ENCODE results near the gene PSG6.
"Not testable (repeated sequence)": the region's sequence is repeated elsewhere in the genome, so short reads cannot be mapped to it uniquely, and the experiment has no call there.

The PSG6 gene

DNA sequence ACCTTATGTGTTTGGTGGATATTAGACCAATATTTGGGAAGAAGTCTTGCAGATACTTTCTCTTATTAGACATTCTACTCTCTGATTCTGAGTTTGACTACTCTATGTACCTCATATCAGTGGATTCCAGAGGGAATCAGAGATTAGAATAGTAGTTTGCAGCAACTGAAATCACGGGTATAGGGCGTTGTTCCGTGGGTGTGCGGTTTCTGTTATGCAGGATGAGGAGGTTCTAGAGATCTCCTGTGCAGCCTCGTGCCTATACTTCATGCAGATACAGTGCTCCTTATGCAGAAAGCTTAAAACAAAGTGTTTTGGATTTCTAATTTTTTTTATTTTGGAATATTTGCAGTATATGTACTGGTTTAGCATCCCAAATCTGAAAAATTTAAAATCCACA lies 6.0 kb downstream of the PSG6 start:
- DNase-seq, ATAC-seq: not testable (repeated sequence)

DNA sequence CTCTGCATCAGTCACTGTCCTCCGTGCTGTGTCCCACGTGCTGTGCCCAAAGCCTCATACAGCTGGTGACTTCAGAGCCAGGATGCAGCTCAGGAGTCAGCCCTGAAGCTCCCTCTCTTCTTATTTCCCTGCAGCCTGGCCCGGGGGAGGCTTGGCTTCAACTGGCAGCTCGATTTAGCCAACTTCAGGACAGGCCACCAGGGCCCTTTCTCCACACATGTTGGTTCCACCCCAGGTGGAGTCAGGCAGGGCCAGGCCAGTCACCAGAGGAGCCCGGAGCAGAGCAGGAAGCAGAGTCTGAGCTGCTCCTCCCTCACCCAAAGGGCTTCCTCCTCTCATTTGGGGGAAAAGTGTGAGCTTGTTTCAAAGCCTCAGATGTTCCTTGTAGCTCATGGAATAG lies 11.5 kb downstream of the PSG6 start:
- not testable (repeated sequence) for DNase-seq, ATAC-seq

DNA sequence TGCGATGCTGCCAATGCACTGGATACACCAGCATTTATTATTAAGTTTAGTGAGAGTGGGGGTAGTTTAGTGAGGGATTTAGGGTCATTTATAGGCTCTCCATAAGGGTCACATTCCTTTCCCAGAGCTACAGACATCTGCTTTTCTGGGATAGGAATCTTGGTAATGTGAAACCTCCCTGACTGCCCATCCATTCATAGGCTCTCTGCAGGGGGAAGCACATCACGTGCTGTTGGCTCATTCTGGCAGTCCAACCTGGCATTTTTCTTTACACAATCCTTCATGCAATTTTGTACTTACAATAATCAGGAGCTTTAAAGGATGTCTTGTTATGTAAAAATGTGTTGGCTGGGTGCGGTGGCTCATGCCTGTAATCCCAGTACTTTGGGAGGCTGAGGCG lies 17.1 kb downstream of the PSG6 start:
- ATAC-seq, DNase-seq: not testable (repeated sequence)

DNA sequence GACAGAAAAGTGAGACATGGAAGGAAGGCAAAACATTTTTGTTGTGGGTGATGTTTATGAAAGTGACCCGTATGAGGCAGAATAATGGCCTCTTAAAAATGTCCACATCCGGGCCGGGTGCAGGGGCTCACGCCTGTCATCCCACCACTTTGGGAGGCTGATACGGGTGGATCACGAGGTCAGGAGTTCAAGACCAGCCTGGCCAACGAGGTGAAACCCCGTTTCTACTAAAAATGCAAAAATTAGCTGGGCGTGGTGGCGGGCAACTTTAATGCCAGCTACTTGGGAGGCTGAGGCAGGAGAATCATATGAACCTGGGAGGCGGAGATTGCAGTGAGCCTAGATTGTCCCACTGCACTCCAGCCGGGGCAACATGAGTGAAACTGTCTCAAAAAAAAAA lies 18.0 kb downstream of the PSG6 start:
- ATAC-seq, DNase-seq: not testable (repeated sequence)

DNA sequence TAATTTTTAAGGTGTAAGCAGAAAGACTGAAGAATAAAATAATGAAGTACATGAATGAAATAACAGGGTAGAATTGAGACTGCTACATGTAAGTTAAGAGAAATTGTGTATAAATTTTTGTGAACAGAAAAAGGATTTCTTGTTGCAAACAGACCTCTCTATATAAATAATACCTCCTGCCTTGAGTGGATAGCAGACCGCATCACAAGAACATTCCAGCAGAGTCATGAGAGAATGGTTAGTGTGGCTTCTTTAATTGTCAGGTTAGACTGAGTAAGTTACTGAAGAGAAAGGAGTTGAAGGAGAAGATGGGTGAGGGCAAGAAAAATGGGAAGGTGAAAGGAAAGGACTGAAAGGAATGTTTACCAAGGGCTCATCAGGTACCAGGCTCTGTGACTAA lies 18.6 kb downstream of the PSG6 start:
- not testable (repeated sequence) for DNase-seq, ATAC-seq

DNA sequence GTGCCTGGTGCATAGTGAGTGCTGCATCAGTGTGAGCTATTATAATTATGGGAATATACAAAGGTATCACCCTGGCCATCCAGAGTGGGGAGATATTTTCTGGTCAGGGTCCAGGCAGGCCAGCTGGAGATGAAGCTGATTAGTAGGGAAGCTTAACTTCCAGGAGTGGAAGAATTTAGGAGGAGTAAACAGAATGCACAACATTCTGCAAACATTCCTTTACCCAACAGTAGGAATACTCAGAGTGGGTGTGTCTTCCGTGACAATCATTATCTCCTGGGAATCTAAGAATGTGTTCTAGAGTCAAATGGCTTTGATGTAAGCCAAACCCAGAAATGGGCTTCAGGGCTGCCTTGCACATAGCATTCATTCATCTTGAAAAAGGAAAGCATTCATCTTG lies 19.0 kb downstream of the PSG6 start:
- not testable (repeated sequence) for ATAC-seq, DNase-seq

DNA sequence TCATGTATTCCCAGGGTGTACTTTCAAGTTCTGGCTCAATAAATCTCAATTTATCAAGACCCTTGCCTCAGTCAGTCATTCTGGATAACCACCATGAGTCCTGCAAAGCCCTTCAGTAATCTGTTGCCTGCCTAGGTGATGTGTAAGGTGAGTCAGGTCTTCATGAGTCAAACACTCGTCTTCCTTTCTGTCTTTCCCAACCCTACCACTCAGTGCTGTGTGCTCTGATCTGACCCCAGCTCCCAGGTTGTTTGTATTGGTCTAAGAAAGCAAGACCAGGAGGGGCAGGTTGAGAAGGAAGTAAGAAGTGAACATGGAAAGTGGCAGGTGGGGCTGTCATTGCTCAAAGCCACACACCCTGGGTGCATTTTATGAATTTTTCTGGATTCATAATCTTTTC lies 20.0 kb downstream of the PSG6 start:
- not testable (repeated sequence) for ATAC-seq, DNase-seq

DNA sequence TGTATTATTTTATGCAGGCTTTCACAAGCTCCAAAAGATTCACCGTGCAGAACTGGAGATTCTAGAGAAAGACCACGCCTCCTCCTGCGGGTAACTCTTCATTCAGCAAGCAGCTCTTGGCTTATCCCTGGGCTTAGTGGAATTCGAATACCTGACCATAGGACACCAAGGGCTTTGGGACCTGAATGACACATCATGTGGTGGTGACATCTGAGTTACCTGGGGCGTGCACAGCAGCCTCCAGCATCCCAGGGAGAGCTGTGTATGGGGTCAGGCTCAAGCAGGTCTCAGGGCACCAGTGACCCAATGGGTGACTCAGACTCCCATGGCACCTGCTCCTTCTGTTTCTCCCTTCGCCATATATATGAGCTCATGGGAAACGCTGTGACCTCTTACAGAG lies 27.2 kb downstream of the PSG6 start:
- not testable (repeated sequence) for ATAC-seq

DNA sequence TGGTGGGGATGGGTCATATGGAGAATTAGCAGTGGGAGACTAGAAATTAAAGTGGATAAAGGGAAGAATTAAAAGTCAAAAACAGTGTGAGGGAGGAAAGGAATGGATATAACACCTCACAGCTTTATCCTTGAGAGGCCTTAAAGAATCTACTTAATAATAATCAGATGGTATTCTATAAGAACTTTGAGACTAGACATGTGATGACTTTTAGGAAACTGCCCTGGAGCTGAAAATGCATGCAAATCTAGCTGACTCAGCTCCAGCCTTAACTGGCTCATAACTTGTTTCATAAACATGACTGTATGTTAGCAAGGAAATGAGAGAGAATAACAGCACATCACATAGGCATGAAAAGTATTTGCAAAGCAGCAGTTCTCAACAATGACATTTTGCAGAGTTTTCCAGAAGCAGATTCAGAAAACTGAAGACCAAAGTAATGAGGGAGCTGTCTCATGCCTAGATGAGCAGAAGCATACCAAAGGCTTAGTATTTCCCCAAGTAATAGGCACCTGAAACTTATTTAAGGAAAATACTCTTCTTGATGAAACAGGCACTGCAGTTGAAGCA lies 29.7 kb downstream of the PSG6 start:
- ATAC-seq, DNase-seq: not testable (repeated sequence)

More for the DNA sequence above, 27.2 kb downstream of the PSG6 start:
- DNase-seq: not testable (repeated sequence)

DNA sequence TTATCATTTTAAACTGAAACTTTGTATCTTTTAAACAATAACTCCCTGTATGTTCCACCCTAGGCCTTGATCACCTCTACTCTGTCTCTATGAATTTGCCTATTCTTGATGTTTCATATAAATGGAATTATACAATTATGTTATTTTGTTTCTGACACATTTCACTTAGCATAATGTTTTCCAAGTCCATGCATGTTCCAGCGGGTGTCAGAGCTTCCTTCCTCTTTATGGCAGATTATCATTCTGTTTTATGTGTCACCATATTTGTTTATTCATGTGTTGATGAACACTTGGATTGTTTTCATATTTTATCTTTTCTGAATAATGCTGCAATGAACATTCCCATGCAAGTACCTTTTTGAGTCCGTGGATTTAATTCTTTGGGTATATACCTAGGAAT lies 35.0 kb downstream of the PSG6 start:
- DNase-seq: not testable (repeated sequence)

DNA sequence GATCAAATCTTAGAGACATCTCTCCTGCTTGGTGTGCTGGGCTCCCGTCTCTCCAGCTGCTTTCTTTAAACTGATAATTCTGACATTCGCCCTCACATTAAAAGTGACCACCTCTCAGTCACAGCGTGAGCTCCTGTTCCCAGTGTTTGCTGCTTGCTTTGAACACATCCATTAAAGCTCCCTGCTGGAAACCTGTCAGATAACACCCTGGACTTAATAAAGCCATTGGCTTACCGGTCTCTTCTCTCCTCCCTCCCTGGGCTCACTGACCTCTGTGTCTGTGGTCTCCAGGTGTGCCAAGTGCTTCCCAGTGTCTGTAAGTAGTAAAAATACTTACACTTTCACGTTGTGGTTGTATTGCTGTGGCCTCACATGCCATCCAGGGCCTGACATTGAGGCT lies 35.7 kb downstream of the PSG6 start:
- ATAC-seq: not testable (repeated sequence)

More for the DNA sequence above, 35.0 kb downstream of the PSG6 start:
- not testable (repeated sequence) for ATAC-seq

DNA sequence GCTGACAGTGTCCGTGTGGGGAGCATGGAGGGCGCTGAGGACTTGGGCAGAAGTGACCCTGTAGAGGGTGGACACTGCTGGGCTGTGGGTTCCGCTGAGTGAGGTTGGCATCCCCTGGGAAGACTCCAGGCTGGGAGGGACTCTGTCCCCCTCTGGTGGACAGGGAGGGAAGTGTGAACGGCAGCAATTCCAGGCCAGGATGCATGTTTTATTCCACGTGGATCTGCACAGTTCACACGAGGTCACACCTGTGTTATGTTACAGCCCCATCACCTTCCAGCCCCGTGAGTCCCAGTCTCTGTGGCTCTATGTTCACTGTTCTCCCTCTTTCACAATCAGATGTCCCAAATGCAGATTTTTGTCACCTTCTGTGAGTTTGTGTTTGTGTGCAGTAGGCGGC lies 36.4 kb downstream of the PSG6 start:
- DNase-seq, ATAC-seq: not testable (repeated sequence)

More for the DNA sequence above, 35.7 kb downstream of the PSG6 start:
- not testable (repeated sequence) for DNase-seq

DNA sequence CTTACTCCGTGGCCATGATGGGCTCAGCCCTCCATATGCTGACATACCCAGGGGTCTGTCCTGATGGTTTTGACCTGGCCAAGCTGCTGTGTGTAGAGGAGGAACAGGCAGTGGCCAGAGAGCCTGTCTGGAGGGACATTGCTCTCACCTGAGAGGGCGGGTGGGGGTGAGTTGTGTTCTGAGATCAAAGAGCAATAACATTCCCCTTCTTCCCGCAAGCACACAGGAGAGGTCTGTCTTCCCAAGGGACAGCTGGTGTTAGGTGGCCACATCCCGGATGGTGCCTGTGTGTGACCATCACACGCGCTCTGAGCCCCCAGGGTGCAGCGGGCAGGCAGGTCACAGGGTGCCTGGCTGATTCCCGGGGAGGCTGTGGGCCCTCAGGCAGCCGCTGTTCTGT lies 37.1 kb downstream of the PSG6 start:
- DNase-seq, ATAC-seq: not testable (repeated sequence)

DNA sequence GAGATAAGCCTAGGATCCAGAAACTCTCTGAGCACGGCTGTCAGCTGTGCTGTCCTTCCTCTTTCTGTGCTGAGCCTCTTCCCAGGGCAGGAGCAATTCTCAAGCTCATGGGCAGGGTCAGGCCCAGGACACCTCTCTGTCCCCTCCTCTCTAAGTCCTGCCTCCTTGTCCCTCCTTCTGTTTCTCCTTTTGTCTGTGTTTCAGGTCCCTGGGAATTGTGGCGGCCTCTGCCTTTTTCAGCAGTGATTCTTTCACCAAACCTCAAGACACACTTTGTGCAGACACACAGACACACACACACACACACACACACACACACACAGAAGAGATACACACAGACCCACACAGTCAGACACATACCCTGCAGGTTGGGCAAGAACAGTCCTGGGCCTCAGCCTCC lies 38.1 kb downstream of the PSG6 start, which contains the start of gene PSG1:
Gene PSG1 (minus strand): TSS at position 101 of the 400 bp plus-strand sequence. CDS start 132 bp downstream, outside the sequence.
- no peak for ATAC-seq
- DNase-seq: no peak

DNA sequence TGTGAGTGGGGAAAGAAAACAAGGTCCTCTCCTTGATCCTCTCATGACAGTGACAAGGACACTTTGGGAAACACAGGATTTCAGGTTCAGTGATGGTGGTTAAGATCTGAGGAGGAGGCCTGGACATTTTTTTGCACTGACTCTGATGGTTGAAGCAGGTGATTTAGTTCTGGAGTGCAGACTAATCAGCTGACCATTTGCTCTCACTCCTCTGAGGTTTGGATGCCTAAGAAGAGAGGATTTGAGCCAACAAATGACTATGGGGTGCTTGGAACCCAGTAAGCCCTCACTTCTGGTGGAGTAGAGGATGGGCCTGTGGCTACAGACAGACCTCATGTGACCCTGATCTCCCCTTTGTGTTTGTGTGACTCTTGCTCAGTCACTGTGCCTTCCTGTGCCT lies 41.1 kb downstream of the PSG6 start:
- ATAC-seq, DNase-seq: not testable (repeated sequence)

DNA sequence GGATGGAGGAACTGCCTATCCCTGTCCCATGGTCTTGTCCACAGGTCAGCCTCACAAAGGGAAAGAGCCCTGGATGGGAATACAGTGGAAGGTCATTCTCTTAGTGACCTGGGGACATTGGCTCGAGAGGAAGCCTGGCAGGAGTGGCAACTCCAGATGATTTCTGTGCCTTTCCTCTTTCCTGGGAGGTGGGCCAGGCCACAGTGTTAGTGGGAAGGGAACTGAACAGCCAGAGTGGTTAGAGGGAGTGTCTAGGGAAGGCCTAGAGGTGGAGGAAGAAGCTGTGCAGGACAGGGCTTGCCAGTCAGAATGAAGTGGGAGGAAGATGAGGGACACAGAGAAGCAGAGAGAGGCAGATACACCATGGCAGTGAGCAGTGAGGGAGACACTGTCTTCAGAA lies 41.8 kb downstream of the PSG6 start:
- not testable (repeated sequence) for ATAC-seq, DNase-seq

DNA sequence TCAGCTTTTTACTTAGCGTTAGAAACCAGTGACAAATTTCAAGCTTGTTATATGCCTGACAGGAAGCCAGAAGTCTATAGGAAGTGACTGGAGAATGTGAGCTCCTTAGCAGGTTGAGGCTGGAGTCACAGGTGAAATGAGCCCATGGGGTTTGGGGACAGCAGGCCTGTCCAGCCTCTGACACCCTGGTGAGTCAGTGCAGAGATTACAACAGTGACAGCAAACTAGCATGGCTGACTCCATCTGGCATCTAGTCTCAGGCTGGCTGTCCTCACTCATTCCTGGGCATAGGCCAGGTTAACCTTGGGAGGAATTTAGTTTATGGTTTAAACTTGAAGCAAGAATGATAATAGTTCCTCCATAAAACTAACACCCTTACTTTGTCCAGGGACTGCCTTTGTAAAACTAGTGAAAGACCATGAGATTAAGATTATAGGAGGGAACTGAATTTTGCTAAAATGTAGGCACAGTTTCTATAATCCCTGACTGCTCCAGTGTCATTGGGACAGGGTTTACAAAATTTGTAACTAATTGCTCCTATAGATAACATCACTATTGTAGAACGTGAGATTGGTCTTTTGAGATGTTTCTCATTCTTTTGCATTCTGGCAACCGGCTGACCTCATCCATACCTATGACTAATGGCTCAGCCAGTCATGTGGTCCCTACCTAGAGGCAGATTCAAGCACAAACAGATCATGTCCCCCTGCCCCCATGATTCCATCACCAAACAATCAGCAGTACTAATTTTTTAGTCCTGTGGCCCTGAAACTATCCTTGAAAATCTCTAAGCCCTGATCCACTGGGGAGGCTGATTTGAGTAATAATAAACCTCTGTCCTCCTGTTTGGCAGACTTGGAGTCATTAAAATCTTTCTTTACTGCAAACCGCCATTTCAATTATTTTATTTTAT lies 42.5 kb downstream of the PSG6 start:
- not testable (repeated sequence) for ATAC-seq, DNase-seq

DNA sequence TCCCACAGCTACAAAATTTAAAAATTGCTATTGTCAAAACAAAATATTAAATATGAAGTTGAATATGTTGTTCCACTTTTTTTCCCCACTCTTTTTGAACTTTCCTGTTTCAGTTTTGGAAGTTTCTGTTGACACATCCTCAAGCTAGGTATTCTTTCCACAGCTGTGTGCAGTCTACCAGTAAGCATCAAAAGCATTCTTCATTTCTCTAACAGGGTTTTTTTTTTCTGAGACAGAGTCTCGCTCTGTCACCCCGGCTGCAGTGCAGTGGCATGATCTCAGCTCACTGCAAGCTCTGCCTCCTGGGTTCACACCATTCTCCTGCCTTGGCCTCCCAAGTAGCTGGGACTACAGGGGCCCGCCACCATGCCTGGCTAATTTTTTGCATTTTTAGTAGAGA lies 43.6 kb downstream of the PSG6 start:
- not testable (repeated sequence) for DNase-seq, ATAC-seq

DNA sequence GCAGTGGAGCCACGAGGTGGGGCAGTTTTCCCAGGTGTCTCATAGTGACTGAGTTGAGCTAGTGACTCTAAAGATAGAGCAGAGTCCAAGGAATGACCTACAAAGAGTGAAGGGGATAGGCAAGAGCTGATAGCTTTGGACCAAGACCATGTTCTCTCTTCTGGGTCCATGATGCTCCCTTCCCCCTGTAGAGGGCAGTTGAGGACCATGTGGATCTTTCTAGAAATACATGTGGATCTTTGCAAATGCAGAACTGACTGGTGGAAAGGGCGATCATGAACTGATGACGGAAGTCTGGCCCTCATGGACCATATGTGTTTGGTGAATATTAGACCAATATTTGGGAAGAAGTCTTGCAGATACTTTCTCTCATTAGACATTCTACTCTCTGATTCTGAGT lies 45.1 kb downstream of the PSG6 start:
- DNase-seq (no peak), ATAC-seq (no peak)

DNA sequence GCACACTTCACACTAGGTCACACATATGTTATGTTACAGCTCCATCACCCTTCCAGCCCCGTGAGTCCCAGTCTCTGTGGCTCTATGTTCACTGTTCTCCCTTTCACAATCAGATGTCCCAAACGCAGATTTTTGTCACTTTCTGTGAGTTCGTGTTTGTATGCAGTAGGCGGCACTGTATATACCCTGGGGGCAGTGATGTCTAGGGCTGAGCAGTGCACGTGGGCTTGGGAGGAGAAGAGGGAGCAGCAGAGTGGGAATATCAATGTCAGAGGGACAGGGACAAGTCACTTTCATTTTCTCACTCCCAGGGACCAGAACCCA lies 60.2 kb downstream of the PSG6 start:
- ATAC-seq (no peak), DNase-seq (no peak)

DNA sequence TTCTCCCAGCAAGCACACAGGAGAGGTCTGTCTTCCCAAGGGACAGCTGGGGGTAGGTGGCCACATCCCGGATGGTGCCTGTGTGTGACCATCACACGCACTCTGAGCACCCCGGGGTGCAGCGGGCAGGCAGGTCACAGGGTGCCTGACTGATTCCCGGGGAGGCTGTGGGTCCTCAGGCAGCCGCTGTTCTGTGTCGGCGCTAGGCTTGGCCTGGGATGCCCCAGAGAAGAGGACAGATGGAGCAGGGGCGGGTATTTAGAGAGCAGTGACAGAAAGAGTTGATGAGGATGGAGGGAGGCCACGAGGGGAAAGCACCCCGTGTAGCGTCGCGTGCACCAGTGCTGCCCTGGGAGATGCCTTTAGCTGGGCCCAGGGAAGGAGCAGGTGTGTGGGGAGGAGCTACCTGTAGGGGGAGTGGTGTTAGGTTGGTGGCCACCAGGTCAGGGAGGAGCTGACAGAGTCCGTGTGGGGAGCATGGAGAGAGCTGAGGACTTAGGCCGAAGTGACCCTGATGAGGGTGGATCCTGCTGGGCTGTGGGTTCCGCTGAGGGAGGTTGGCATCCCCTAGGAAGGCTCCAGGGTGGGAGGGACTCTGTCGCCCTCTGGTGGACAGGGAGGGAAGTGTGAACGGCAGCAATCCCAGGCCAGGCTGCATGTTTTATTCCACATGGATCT lies 60.7 kb downstream of the PSG6 start:
- DNase-seq: peak; percentile 36
- not testable (repeated sequence) for ATAC-seq

DNA sequence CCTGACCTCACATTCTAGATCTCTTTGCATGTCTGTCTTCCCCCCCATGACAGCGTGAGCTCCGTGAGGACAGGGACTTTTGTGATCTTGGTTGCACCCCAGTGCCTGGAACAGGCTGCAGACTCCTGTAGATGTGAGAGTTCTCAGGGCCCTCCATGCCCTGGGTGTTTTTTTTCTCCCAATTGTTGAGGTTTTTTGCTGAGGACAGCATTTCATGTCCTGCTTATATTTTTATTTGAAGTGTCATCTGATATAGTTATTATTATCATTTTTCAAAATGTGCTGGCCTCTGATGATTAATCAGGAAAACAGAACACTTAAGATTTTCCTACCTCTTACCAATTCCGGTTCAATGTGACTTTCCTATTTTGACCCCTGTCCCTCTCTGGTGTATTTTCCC lies 62.9 kb downstream of the PSG6 start:
- not testable (repeated sequence) for DNase-seq, ATAC-seq
